Omental fat pad (tissue), 4 donors: ENCODE data around the gene PRSS50. TPM values are rescaled to one million over a fixed set of nuclear protein-coding genes. Genes with fewer than 3 reads are reported as not detected.
"Not testable (repeated sequence)": the region's sequence is repeated elsewhere in the genome, so short reads cannot be mapped to it uniquely, and the experiment has no call there.

Experiments used
- ATAC-seq: fragments of 150-250 bp; one replicate; pipeline ENCODE4 v1.9.1; 2016; ENCODE audit warnings: mild to moderate bottlenecking, moderate library complexity; ENCODE audit not compliant: low FRiP score
- DNase-seq: peaks from one replicate; pipeline ENCODE4 v3.0.0-alpha.2; 2019; ENCODE audit warnings: low spot score
- total RNA-seq, 4 donors: library from RNA; depleted of rRNA; stranded (reverse); fragments of >200 nt; gene quantifications; one replicate each; pipeline ENCODE4 v1.1.0, GENCODE V29; 2016
- TF ChIP-seq, protein P1 (sequence below), 3 donors: fragments of 450-650 bp; IDR thresholded peaks; one replicate each; pipeline ENCODE4 v1.5.1; 2016 to 2017; ENCODE audit warnings: antibody characterized with exemption in 3 of 3, mild to moderate bottlenecking in 3 of 3, moderate library complexity in 2 of 3

Gene PRSS50
- total RNA-seq, 4 donors from 2014 or later: 0.32 TPM; not detected in 3

DNA sequence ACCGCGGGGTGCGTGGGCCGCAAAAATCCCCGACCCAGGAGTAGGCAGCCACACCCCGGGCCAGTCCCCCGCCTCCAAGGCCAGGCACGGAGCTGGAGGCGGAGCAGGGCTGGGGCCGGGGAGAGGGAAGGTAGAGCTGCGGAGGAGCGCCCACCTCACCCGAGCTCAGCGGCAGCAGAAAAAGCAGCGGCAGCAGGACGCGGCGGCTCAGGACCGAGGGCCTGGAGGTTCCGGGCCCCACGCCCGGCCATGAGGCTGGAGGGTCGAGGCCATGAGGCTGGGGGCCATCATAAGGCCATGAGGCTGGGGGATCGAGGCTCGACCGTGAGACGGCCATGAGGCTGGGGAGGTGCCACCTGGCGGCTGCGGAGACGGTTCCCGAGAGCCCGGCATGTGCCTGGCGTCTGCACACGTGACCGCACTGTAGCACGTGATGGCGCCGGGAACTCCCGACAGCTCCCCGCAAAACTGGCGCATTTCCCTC, 32.9 kb upstream of the PRSS50 start:
- DNase-seq (no peak), ATAC-seq (no peak)
- TF ChIP-seq, protein P1, sequence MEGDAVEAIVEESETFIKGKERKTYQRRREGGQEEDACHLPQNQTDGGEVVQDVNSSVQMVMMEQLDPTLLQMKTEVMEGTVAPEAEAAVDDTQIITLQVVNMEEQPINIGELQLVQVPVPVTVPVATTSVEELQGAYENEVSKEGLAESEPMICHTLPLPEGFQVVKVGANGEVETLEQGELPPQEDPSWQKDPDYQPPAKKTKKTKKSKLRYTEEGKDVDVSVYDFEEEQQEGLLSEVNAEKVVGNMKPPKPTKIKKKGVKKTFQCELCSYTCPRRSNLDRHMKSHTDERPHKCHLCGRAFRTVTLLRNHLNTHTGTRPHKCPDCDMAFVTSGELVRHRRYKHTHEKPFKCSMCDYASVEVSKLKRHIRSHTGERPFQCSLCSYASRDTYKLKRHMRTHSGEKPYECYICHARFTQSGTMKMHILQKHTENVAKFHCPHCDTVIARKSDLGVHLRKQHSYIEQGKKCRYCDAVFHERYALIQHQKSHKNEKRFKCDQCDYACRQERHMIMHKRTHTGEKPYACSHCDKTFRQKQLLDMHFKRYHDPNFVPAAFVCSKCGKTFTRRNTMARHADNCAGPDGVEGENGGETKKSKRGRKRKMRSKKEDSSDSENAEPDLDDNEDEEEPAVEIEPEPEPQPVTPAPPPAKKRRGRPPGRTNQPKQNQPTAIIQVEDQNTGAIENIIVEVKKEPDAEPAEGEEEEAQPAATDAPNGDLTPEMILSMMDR (IDR thresholded peaks at IDR 0.05): no peak

DNA sequence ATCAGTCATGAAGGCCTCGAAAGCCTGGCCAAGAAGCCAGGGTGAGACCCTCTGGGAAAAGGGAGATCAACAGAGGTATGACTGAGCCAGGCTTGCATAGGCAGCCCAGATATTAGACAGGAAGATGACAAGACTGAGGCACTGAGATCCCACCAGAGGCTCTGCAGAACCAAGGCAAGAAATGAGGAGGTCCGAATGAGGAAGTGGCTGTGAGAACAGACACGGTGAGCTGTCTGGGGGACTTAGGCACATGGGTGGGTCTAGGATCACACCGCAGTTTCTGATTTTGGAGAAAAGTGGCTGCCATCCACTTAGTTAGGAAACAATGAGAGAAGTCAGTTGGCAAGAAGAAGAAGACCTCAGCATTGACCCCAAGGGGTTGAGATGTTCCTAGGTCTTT, 31.5 kb upstream of the PRSS50 start:
- TF ChIP-seq, protein P1 (IDR thresholded peaks at IDR 0.05): no peak
- DNase-seq (no peak), ATAC-seq (no peak)

DNA sequence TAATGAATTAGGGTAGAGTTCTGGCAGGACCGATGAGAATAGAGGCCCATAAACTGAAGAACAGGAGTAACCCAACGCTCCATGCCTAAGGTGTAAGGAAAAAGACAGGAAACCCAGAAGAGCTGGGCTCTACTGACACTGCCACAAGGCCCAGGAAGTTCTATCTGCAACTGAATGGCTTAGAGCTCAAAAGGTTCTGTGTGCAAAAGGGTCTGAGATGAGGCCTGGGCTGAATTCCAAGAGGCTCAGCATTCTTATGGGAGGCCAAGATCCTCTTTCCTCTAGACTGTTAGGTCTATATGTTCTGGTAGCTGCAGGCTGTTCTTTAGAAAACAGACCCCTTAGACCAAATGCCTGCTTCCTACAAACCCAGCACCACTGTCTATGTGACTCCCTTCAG, 30.5 kb upstream of the PRSS50 start:
- TF ChIP-seq, protein P1 (IDR thresholded peaks at IDR 0.05): no peak
- DNase-seq: no peak
- no peak for ATAC-seq

DNA sequence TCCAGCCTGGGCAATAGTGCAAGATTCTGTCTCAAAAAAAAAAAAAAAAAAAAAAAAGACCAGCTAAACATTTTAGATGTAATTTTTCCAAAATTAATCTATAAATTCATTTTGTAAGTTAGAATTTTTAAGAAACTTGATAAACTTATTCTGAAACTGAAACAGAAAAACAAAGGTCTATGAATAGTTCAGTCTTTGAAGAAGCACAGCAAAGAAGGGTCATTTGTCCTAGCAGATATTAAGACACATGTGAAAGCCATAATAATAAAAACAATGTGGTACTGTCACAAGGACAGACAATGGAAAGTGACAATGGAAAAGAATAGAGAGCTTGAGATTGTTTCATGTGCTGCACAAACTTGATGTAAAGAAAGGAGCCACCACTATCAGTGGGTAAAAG, 29.0 kb upstream of the PRSS50 start:
- TF ChIP-seq, protein P1 (IDR thresholded peaks at IDR 0.05): no peak
- no peak for ATAC-seq

DNA sequence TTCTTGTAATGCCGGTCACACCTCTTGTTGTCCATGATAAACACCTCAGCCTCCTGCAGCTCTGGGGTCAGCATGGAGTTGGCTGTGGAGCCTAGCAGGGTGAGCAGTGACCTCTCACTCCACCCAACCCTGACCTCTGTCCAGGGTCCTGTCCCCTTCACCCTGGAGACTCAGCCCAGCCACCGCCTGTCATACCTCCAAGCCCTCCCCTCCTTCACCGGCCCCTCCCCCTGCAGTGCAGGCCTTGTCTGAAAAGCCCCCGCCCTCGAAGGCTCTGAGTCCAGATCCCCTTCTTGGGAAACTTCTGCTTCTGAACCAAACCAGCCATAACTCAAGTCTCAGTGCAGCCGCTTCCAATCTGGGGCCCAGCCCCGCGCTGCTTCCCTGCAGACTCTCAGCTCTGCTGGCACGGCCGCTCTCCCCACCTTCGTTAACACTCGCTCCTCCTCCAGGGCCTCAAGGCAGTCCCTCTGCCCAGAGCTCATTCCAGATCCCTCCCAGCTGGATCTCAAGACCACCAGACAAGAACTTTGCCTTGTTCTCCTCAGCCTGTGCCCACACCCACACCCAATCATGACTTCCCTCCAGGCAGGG, 25.4 kb upstream of the PRSS50 start:
- TF ChIP-seq, protein P1 (IDR thresholded peaks at IDR 0.05): no peak
- DNase-seq (no peak), ATAC-seq (no peak)

More for the DNA sequence above, 29.0 kb upstream of the PRSS50 start:
- no peak for DNase-seq

DNA sequence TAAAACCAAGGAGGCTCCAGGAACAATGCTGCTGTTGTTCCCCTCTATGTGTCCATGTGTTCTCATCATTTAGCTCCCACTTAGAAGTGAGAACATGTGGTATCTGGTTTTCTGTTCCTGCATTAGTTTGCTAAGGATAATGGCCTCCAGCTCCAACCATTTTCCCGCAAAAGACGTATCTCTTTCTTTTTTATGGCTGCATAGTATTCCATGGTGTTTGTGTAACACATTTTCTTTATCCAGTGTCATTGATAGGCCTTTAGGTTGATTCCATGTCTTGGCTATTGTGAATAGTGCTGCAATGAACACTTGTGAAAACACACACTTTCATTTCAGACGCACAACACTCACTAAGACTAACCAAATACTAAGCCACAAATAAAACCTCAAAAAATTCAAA, 21.9 kb upstream of the PRSS50 start:
- not testable (repeated sequence) for DNase-seq, ATAC-seq

DNA sequence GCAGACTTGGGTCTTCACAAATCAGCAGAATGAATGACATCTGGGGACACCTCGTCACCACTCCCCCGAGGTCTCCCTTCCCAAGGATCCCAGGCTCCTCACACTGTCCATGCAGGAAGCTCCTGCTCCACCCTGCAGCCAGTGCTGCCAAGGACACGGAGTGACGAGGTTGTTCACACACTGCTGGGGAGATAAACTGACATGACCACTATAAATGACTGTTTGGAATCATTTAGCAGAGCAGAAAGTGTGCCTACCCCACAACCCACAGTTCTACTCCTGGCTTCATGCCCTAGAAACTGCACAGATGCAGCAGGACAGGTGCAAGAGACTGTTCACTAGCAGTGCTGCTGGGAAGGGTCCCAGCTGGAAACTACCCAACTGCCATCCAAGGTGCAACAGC, 19.7 kb upstream of the PRSS50 start:
- TF ChIP-seq, protein P1 (IDR thresholded peaks at IDR 0.05): no peak
- no peak for DNase-seq
- no peak for ATAC-seq
